ENCODE measurements around the gene TMEM50B. TPM values are rescaled to one million over a fixed set of nuclear protein-coding genes. Genes with fewer than 3 reads are reported as not detected.
"Not testable (repeated sequence)": the region's sequence is repeated elsewhere in the genome, so short reads cannot be mapped to it uniquely, and the experiment has no call there.

TMEM50B gene
- total RNA-seq, 1 donor from 2014 or later: 44.0 TPM

- DNase-seq (ENCODE audit: extremely low spot score, unreplicated experiment): no peak
- H3K9me3 Mint-ChIP-seq (ENCODE audit: unreplicated experiment): no peaks in the 10 kb centered on the region
- H3K27ac Mint-ChIP-seq (ENCODE audit: unreplicated experiment): no peak overlapping the region
- TF ChIP-seq CTCF (IDR thresholded peaks at IDR 0.05): no peak
- H3K4me1 Mint-ChIP-seq (ENCODE audit: unreplicated experiment): peaks cover 15% of the 10 kb centered on the region
- H3K36me3 Mint-ChIP-seq (ENCODE audit: unreplicated experiment): peaks cover 23% of the 10 kb centered on the region
- H3K27me3 Mint-ChIP-seq (ENCODE audit: unreplicated experiment): no peaks in the 10 kb centered on the region
- no peak overlapping the region for H3K4me3 Mint-ChIP-seq (ENCODE audit: unreplicated experiment)
These were observed 30.2 kb downstream of the TMEM50B start for GRCh38 chr21:33449616-33450015.

GRCh38 chr21:33446620-33447019 is 33.2 kb downstream of the TMEM50B start:
- Mint-ChIP-seq H3K4me1 (ENCODE audit: unreplicated experiment) (peaks cover 17% of the 10 kb centered on the region), H3K36me3 (ENCODE audit: unreplicated experiment) (peaks cover 16% of the 10 kb centered on the region)
- H3K9me3 Mint-ChIP-seq (ENCODE audit: unreplicated experiment); DNase-seq (ENCODE audit: extremely low spot score, unreplicated experiment); H3K27me3 Mint-ChIP-seq (ENCODE audit: unreplicated experiment); H3K27ac Mint-ChIP-seq (ENCODE audit: unreplicated experiment); H3K4me3 Mint-ChIP-seq (ENCODE audit: unreplicated experiment): not testable (repeated sequence)

GRCh38 chr21:33444499-33444898 is 35.3 kb downstream of the TMEM50B start:
- Mint-ChIP-seq H3K4me1 (ENCODE audit: unreplicated experiment) (peaks cover 17% of the 10 kb centered on the region), H3K4me3 (ENCODE audit: unreplicated experiment) (no peak overlapping the region), H3K27me3 (ENCODE audit: unreplicated experiment) (no peaks in the 10 kb centered on the region), H3K36me3 (ENCODE audit: unreplicated experiment) (peaks cover 10% of the 10 kb centered on the region), H3K27ac (ENCODE audit: unreplicated experiment) (peak overlapping the region; percentile 24), H3K9me3 (ENCODE audit: unreplicated experiment) (no peaks in the 10 kb centered on the region)
- DNase-seq (ENCODE audit: extremely low spot score, unreplicated experiment): no peak
- TF ChIP-seq CTCF (IDR thresholded peaks at IDR 0.05): no peak

- H3K27ac Mint-ChIP-seq (ENCODE audit: unreplicated experiment): peak overlapping the region; percentile 85
- peaks cover 8% of the 10 kb centered on the region for H3K36me3 Mint-ChIP-seq (ENCODE audit: unreplicated experiment)
These were observed 36.6 kb downstream of the TMEM50B start for GRCh38 chr21:33443194-33443593.

GRCh38 chr21:33441489-33442477 is 38.0 kb downstream of the TMEM50B start:
- no peak for TF ChIP-seq CTCF (IDR thresholded peaks at IDR 0.05)
- Mint-ChIP-seq H3K27me3 (ENCODE audit: unreplicated experiment) (no peaks in the 10 kb centered on the region), H3K36me3 (ENCODE audit: unreplicated experiment) (peaks cover 16% of the 10 kb centered on the region), H3K4me1 (ENCODE audit: unreplicated experiment) (peaks cover 17% of the 10 kb centered on the region), H3K27ac (ENCODE audit: unreplicated experiment) (peak overlapping the region; percentile 85), H3K4me3 (ENCODE audit: unreplicated experiment) (peak overlapping the region; percentile 22), H3K9me3 (ENCODE audit: unreplicated experiment) (no peaks in the 10 kb centered on the region)
- DNase-seq (ENCODE audit: extremely low spot score, unreplicated experiment): no peak

More at GRCh38 chr21:33443194-33443593, 36.6 kb downstream of the TMEM50B start:
- no peak for TF ChIP-seq CTCF (IDR thresholded peaks at IDR 0.05)
- no peak for DNase-seq (ENCODE audit: extremely low spot score, unreplicated experiment)
- no peak overlapping the region for H3K4me3 Mint-ChIP-seq (ENCODE audit: unreplicated experiment)
- H3K27me3 Mint-ChIP-seq (ENCODE audit: unreplicated experiment): no peaks in the 10 kb centered on the region
- H3K9me3 Mint-ChIP-seq (ENCODE audit: unreplicated experiment): no peaks in the 10 kb centered on the region
- peaks cover 17% of the 10 kb centered on the region for H3K4me1 Mint-ChIP-seq (ENCODE audit: unreplicated experiment)

Data from osteocyte (in vitro differentiated cells).